IMR-90 (cell line): ENCODE results near the gene PACSIN2.

Experiments used
- BHLHE40 ChIP-seq: fragments of 150-350 bp; IDR thresholded peaks from 2 replicates; pipeline ENCODE4 v1.6.1; 2016; ENCODE audit warnings: mild to moderate bottlenecking, low read depth, low read length
- CEBPB ChIP-seq: IDR thresholded peaks from 2 replicates; pipeline ENCODE4 v1.6.1; 2012; ENCODE audit warnings: low read depth, low read length, improper control_type of control experiment
- CTCF ChIP-seq: conservative IDR thresholded peaks from 2 replicates; pipeline ENCODE4 v1.5.1; 2012; ENCODE audit warnings: mild to moderate bottlenecking, low read depth, low read length, improper control_type of control experiment
- ELK1 ChIP-seq: fragments of 150-350 bp; IDR thresholded peaks from 2 replicates; pipeline ENCODE4 v1.6.1; 2016; ENCODE audit warnings: low read depth, mild to moderate bottlenecking, low read length, moderate library complexity, borderline replicate concordance
- FOS ChIP-seq: fragments of 150-350 bp; IDR thresholded peaks from 2 replicates; pipeline ENCODE4 v1.6.1; 2016; ENCODE audit warnings: low read depth, low read length
- MAFK ChIP-seq: IDR thresholded peaks from 2 replicates; pipeline ENCODE4 v1.6.1; 2012; ENCODE audit warnings: low read depth, low read length, improper control_type of control experiment
- MXI1 ChIP-seq: IDR thresholded peaks from 2 replicates; pipeline ENCODE4 v1.6.1; 2012; ENCODE audit warnings: low read depth, mild to moderate bottlenecking, low read length, moderate library complexity, borderline replicate concordance
- POLR2A ChIP-seq: IDR thresholded peaks from 2 replicates; pipeline ENCODE4 v1.6.1; 2012; ENCODE audit warnings: mild to moderate bottlenecking, low read depth, low read length
- RAD21 ChIP-seq: IDR thresholded peaks from 2 replicates; pipeline ENCODE4 v1.6.1; 2012; ENCODE audit warnings: low read length, improper control_type of control experiment
- RCOR1 ChIP-seq: IDR thresholded peaks from 2 replicates; pipeline ENCODE4 v1.6.1; 2012; ENCODE audit warnings: mild to moderate bottlenecking, low read length, improper control_type of control experiment; ENCODE audit not compliant: insufficient replicate concordance
- SMC3 ChIP-seq: fragments of 150-350 bp; IDR thresholded peaks from 2 replicates; pipeline ENCODE4 v1.6.1; 2016; ENCODE audit warnings: low read depth, mild to moderate bottlenecking, antibody characterized with exemption, low read length, moderate library complexity
- USF2 ChIP-seq: fragments of 150-350 bp; IDR thresholded peaks from 2 replicates; pipeline ENCODE4 v1.6.1; 2017; ENCODE audit warnings: mild to moderate bottlenecking, antibody characterized with exemption, low read length, low read depth

DNA sequence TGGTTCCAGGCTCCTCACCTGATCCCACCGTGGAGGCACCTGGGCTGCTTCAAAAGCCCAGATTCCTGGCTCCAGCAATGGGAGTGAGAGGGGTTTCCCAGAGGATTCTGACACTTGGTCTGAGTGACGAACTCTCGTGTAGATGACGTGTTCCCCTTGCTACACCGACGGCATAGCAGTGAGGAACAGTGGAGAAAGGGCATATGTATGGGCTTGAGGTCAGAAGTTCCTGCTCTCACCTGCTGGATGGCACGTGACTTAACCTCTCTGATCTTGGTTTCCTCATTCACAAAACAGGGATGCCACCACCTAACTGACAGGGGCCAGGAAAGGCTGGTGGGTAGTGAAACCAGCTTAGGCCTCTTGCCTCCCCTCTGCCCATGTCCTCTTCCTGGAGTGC lies 127.8 kb downstream of the PACSIN2 start:
- TF ChIP-seq RAD21 (no peak), CTCF (no peak), MAFK (no peak), USF2 (no peak), RCOR1 (no peak), POLR2A (no peak), MXI1 (no peak), CEBPB (no peak), SMC3 (no peak), ELK1 (no peak), FOS (no peak), BHLHE40 (no peak)
